HL-60 (cell line): ENCODE data around the gene TMEM132D.

ENCODE experiments used
- DNase-seq, 2 experiments: peaks; one replicate each; pipeline ENCODE4 v3.0.0-alpha.2; 2010 to 2020; ENCODE audit warnings: low read depth in 1 of 2, low spot score in 1 of 2
- H3K27ac ChIP-seq: fragments of 250-450 bp; sonication (Bioruptor Pico); replicated peaks from 2 replicates; pipeline ENCODE4 v1.5.1; 2020; ENCODE audit warnings: mild to moderate bottlenecking, moderate library complexity
- H3K27me3 ChIP-seq: fragments of 250-450 bp; sonication (Bioruptor Pico); 2 replicates; pipeline ENCODE4 v1.5.1; 2021; ENCODE audit warnings: mild to moderate bottlenecking, moderate library complexity; ENCODE audit not compliant: insufficient read depth, poor library complexity, severe bottlenecking
- H3K4me3 ChIP-seq: replicated peaks from 2 replicates; pipeline ENCODE4 v1.5.1; 2011; ENCODE audit warnings: mild to moderate bottlenecking, control low read depth, low read length; ENCODE audit not compliant: insufficient read depth
- GABPA ChIP-seq: IDR thresholded peaks from 2 replicates; pipeline ENCODE4 v1.6.1; 2012; ENCODE audit warnings: low read depth
- POLR2AphosphoS5 ChIP-seq: IDR thresholded peaks from 2 replicates; pipeline ENCODE4 v1.6.1; 2012; ENCODE audit warnings: low read depth
- SPI1 ChIP-seq: IDR thresholded peaks from 2 replicates; pipeline ENCODE4 v1.6.1; 2012; ENCODE audit warnings: low read depth, mild to moderate bottlenecking, borderline replicate concordance
- TF ChIP-seq, protein P1 (sequence below): IDR thresholded peaks from 2 replicates; pipeline ENCODE4 v1.6.1; 2012; ENCODE audit warnings: low read depth; ENCODE audit not compliant: insufficient replicate concordance
- TF ChIP-seq, protein P2 (sequence below): IDR thresholded peaks from one replicate; pipeline ENCODE4 v1.5.1; 2011; ENCODE audit warnings: low read length, control low read depth, inconsistent platforms; ENCODE audit not compliant: insufficient read depth

TMEM132D gene

DNA sequence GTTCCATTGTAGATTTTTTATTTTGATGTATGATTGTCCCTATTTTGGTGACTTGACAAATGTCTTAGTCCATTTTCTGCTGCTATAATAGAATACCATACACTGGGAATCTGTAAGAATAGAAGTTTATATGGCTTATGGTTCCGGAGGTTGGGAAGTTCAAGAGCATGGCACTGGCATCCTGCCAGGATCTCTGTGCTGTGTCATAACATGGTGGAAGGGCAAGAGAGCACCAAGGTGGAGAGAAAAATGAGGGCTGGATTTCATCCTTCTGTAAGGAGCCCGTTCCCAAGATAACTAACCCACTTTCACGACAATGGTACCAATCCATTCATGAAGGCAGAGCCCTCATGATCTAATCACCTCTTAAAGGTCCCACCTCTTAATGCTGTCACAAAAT is 176.7 kb downstream of the TMEM132D start:
- H3K27ac ChIP-seq: no peak overlapping the region
- H3K4me3 ChIP-seq: no peak overlapping the region
- TF ChIP-seq GABPA (no peak), POLR2AphosphoS5 (no peak)
- TF ChIP-seq, protein P1, sequence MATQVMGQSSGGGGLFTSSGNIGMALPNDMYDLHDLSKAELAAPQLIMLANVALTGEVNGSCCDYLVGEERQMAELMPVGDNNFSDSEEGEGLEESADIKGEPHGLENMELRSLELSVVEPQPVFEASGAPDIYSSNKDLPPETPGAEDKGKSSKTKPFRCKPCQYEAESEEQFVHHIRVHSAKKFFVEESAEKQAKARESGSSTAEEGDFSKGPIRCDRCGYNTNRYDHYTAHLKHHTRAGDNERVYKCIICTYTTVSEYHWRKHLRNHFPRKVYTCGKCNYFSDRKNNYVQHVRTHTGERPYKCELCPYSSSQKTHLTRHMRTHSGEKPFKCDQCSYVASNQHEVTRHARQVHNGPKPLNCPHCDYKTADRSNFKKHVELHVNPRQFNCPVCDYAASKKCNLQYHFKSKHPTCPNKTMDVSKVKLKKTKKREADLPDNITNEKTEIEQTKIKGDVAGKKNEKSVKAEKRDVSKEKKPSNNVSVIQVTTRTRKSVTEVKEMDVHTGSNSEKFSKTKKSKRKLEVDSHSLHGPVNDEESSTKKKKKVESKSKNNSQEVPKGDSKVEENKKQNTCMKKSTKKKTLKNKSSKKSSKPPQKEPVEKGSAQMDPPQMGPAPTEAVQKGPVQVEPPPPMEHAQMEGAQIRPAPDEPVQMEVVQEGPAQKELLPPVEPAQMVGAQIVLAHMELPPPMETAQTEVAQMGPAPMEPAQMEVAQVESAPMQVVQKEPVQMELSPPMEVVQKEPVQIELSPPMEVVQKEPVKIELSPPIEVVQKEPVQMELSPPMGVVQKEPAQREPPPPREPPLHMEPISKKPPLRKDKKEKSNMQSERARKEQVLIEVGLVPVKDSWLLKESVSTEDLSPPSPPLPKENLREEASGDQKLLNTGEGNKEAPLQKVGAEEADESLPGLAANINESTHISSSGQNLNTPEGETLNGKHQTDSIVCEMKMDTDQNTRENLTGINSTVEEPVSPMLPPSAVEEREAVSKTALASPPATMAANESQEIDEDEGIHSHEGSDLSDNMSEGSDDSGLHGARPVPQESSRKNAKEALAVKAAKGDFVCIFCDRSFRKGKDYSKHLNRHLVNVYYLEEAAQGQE: no peak
- TF ChIP-seq, protein P2, sequence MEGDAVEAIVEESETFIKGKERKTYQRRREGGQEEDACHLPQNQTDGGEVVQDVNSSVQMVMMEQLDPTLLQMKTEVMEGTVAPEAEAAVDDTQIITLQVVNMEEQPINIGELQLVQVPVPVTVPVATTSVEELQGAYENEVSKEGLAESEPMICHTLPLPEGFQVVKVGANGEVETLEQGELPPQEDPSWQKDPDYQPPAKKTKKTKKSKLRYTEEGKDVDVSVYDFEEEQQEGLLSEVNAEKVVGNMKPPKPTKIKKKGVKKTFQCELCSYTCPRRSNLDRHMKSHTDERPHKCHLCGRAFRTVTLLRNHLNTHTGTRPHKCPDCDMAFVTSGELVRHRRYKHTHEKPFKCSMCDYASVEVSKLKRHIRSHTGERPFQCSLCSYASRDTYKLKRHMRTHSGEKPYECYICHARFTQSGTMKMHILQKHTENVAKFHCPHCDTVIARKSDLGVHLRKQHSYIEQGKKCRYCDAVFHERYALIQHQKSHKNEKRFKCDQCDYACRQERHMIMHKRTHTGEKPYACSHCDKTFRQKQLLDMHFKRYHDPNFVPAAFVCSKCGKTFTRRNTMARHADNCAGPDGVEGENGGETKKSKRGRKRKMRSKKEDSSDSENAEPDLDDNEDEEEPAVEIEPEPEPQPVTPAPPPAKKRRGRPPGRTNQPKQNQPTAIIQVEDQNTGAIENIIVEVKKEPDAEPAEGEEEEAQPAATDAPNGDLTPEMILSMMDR: no peak
- no peak for DNase-seq
- H3K27me3 ChIP-seq: no peaks in the 10 kb centered on the region

DNA sequence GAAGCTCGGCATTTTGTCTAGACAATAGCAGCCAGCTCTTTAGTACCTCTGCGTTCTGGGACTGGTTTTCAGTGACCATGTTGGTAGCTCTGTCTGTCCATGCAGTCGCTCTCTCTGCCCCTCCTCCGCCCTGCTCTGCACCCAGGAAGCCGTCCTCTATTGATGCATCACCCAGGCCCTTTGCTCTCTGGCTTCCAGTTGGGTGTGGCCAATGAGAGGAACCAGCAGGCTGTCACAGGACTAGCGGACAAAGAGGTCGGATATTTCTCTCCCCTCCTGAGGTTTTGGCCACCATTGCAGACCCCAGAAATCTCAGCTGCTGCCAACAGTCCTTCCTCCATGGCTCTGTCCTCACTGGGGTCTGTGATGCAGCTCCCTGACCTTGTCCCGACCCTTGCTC is 180.6 kb downstream of the TMEM132D start:
- Histone ChIP-seq H3K27me3 (no peaks in the 10 kb centered on the region), H3K4me3 (no peak overlapping the region), H3K27ac (no peak overlapping the region)
- TF ChIP-seq SPI1: no peak
- TF ChIP-seq, protein P2: no peak
- no peak for TF ChIP-seq POLR2AphosphoS5
- TF ChIP-seq, protein P1: no peak
- no peak for TF ChIP-seq GABPA
- DNase-seq: no peak

DNA sequence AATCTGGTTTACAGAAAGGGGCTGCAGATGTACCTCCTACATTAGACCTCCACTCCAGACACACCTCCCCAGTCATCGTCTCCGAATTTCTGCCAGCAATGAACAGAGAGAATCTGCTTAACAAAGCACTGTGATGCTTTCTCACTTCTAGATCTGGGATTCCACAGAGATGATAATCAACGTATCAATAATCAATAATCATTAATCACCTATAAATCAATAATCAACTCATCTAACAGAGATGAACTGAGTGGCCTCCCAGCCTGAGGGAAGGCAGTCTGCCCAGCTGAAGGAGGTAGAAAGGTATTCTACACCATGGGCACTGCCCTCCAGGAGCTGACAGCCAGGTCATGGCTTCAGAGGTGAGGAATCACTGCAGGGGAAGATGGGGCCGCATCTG is 183.2 kb downstream of the TMEM132D start:
- no peak overlapping the region for H3K4me3 ChIP-seq
- DNase-seq: no peak

DNA sequence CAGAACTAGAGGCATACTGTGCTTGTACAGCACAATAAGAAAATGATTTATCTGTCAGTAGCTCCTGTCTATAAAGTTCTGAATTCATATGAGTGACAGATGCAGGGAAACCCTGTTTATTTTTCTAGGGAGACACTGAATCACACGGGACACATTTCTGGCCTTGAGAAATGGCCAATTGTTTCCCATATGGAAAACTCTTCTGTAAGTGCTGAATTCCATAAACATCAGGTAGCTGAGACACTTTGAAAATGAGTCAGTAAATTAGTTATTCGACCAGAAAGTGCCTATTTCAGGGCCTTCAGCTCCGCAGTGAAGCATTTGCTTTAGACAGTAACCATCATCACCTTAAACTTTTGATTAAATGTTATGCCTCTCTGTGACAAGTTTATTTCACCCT is 184.4 kb downstream of the TMEM132D start:
- Histone ChIP-seq H3K4me3 (no peak overlapping the region), H3K27ac (no peak overlapping the region), H3K27me3 (no peaks in the 10 kb centered on the region)
- TF ChIP-seq, protein P1: no peak
- TF ChIP-seq GABPA (no peak), SPI1 (no peak), POLR2AphosphoS5 (no peak)
- TF ChIP-seq, protein P2: no peak
- no peak for DNase-seq

More for the DNA sequence above, 183.2 kb downstream of the TMEM132D start:
- Histone ChIP-seq H3K27me3 (no peaks in the 10 kb centered on the region), H3K27ac (no peak overlapping the region)
- no peak for TF ChIP-seq SPI1
- TF ChIP-seq POLR2AphosphoS5: no peak
